Motor neuron (in vitro differentiated cells): ENCODE measurements around the gene PRKN. TPM values are rescaled to one million over a fixed set of nuclear protein-coding genes. Genes with fewer than 3 reads are reported as not detected.
"Not testable (repeated sequence)": the region's sequence is repeated elsewhere in the genome, so short reads cannot be mapped to it uniquely, and the experiment has no call there.

Experiments
- ATAC-seq, 8 experiments: fragments of 200-7000 bp; cut with Tn5 transposase; replicated peaks in 6 of 8; 2 replicates each; pipeline ENCODE4 v1.8.0; 2021; ENCODE audit warnings: mild to moderate bottlenecking in 8 of 8, moderate library complexity in 8 of 8
- H3K27ac ChIP-seq, 2 donors: fragments of 250-450 bp; sonication (Bioruptor Pico); 2 replicates each; pipeline ENCODE4 v1.9.0; 2021; ENCODE audit warnings: antibody characterized with exemption in 2 of 2, mild to moderate bottlenecking in 2 of 2, moderate library complexity in 1 of 2
- H3K4me1 ChIP-seq, 2 donors: fragments of 250-450 bp; sonication (Bioruptor Pico); replicated peaks in 1 of 2; 2 replicates each; pipeline ENCODE4 v1.6.1; 2021; ENCODE audit warnings: antibody characterized with exemption in 2 of 2, mild to moderate bottlenecking in 2 of 2, moderate library complexity in 1 of 2
- H3K4me3 ChIP-seq, 5 donors: fragments of 250-450 bp; sonication (Bioruptor Pico); 2 replicates each; pipeline ENCODE4 v1.9.0; 2021; ENCODE audit warnings: antibody characterized with exemption in 5 of 5, mild to moderate bottlenecking in 5 of 5, moderate library complexity in 4 of 5
- WGBS, 10 experiments: fragments of 450-650 bp; shearing (Covaris generic); methylation state at CpG; one replicate each; pipeline ENCODE4 v1.0.0; 2022; 5-methylcytosine and 5-hydroxymethylcytosine counted together
- in situ Hi-C, 9 experiments: fragments of 400-800 bp; cut with MboI; loops; one replicate each; pipeline ENCODE4 v1.15.0; 2021; ENCODE audit warnings: low sequenced_read_pairs in 9 of 9, low pct_unique_long_range_greater_than_20kb in 2 of 9; ENCODE audit not compliant: unreplicated experiment in 9 of 9
- total RNA-seq, 8 experiments: library from RNA; unstranded; fragments of 300-600 nt; gene quantifications; 2 replicates each; pipeline versions ENCODE4 v1.2.3 to v1.2.4, GENCODE V29; 2022

PRKN gene
- total RNA-seq, 8 experiments from 2014 or later = 0.71 to 8.1 (median 2.9) TPM

DNA sequence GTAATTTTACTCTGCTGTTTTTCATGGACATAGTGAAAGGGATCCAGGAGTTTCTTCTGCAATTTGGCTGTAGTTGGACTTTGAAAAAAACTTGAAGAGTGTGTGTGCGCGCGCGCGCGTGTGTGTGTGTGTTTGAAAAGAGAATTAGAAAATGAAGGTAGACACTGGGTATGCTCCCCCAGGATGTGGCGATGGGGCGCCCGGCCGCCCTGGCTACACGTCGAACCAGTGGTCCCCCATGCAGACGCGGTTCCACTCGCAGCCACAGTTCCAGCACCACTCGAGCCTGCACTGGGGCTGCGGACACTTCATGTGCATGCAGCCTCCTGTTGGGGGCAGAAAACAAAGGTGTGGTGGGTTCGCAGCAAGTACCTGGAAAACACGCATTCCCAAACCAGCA is 1377.7 kb downstream of the PRKN start:
- ATAC-seq = no peak
- no peak overlapping the region for H3K27ac ChIP-seq

GRCh38 chr6:161348628-161348994 is 1379.0 kb downstream of the PRKN start:
- ATAC-seq = no peak
- Histone ChIP-seq H3K4me1 (no peaks in the 10 kb centered on the region), H3K4me3 (no peak overlapping the region), H3K27ac (no peak overlapping the region)
- 70 to 100% (median 93%) methylated on average over 2 to 5 of the region's 5 CpGs; no CpG with 5 or more reads in 1 of the 10 experiments for WGBS, 10 experiments
- in situ Hi-C loops = no loop called here

More for the DNA sequence above, 1377.7 kb downstream of the PRKN start:
- WGBS, 10 experiments = 94 to 100% (median 95%) methylated on average over 1 to 18 of the region's 19 CpGs; no CpG with 5 or more reads in 2 of the 10 experiments
- Histone ChIP-seq H3K4me3 (no peak overlapping the region), H3K4me1 (no peaks in the 10 kb centered on the region)
- in situ Hi-C loops = loop anchor here (25.0 kb wide), 6 partner anchors 188 to 813 kb away; no protein-coding TSS in a partner anchor

- no peak for ATAC-seq
- no peak overlapping the region for H3K4me3 ChIP-seq
- WGBS, 10 experiments = 48 to 100% (median 80%) methylated on average over 2 to 6 of the region's 12 CpGs; no CpG with 5 or more reads in 3 of the 10 experiments
- no peak overlapping the region for H3K27ac ChIP-seq
- in situ Hi-C loops = no loop called here
- H3K4me1 ChIP-seq = no peaks in the 10 kb centered on the region
Measured at GRCh38 chr6:161347988-161348627, 1379.5 kb downstream of the PRKN start.

- H3K4me3 ChIP-seq = no peak overlapping the region
- H3K4me1 ChIP-seq = no peaks in the 10 kb centered on the region
- H3K27ac ChIP-seq = no peak overlapping the region
- WGBS, 10 experiments = 75 to 100% (median 100%) methylated on average over 1 to 2 of the region's 2 CpGs; no CpG with 5 or more reads in 2 of the 10 experiments
- in situ Hi-C loops = no loop called here
- ATAC-seq = no peak
Measured at GRCh38 chr6:161347125-161347524, 1380.4 kb downstream of the PRKN start.

DNA sequence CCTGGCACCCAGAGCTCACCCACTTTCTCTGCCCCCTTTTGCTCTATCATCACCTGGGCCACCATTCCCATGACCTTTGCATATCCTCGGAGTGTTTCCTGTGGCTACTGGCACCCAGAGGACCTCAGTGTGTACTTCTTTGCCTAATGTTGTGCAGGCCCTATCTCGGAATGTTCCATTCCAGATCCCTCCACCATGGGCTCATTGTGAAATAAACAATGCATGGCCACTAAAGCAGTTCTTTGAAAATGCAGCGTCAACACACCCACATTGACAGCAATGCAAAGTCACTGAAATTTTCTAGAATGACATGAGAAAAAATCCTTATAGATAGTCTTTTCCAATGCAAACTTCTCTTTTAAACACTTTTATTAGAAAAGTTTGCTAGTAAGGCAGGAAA is 1380.8 kb downstream of the PRKN start:
- no peak for ATAC-seq
- WGBS, 10 experiments = 35 to 100% (median 86%) methylated on average over 1 to 3 of the region's 3 CpGs; no CpG with 5 or more reads in 3 of the 10 experiments
- in situ Hi-C loops = no loop called here
- Histone ChIP-seq H3K4me3 (no peak overlapping the region), H3K4me1 (no peaks in the 10 kb centered on the region), H3K27ac (no peak overlapping the region)

- WGBS, 10 experiments = 20 to 92% (median 72%) methylated on average over 1 to 3 of the region's 3 CpGs; no CpG with 5 or more reads in 2 of the 10 experiments
- in situ Hi-C loops = no loop called here
- no peak overlapping the region for H3K27ac ChIP-seq
- no peaks in the 10 kb centered on the region for H3K4me1 ChIP-seq
- no peak overlapping the region for H3K4me3 ChIP-seq
- no peak for ATAC-seq
Measured at GRCh38 chr6:161344626-161345025, 1382.9 kb downstream of the PRKN start.

DNA sequence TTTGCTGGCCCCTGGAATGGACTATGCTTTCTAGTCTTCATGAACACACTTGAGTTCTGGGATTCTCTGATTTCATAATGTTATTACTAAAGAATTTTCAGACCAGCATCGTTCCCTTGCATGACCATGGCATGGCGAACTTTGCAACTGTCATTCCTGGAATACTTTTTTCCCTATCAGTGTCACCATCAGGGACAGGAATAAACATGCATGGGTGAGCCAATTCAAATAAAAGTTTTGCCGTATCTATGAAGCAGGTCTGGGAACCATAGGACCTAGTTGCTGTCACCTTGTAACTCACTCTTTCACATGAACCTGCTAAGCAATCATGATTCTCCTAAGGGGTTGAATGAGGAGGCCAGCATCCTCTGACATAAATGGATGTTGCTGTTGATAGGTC is 1385.5 kb downstream of the PRKN start:
- ATAC-seq = no peak
- H3K4me1 ChIP-seq = no peaks in the 10 kb centered on the region
- WGBS, 10 experiments = 20 to 100% (median 88%) methylated on average over 1 to 3 of the region's 3 CpGs; no CpG with 5 or more reads in 1 of the 10 experiments
- H3K27ac ChIP-seq = no peak overlapping the region
- in situ Hi-C loops = no loop called here
- no peak overlapping the region for H3K4me3 ChIP-seq

- WGBS, 10 experiments = 43 to 100% (median 84%) methylated on average over 1 to 4 of the region's 4 CpGs
- in situ Hi-C loops = no loop called here
- H3K4me1 ChIP-seq = no peaks in the 10 kb centered on the region
- no peak for ATAC-seq
- no peak overlapping the region for H3K4me3 ChIP-seq
- no peak overlapping the region for H3K27ac ChIP-seq
Measured at GRCh38 chr6:161341638-161342037, 1385.9 kb downstream of the PRKN start.

GRCh38 chr6:161338015-161338414 is 1389.6 kb downstream of the PRKN start:
- Histone ChIP-seq H3K27ac (no peak overlapping the region), H3K4me1 (no peaks in the 10 kb centered on the region), H3K4me3 (no peak overlapping the region)
- WGBS, 10 experiments = 19 to 90% (median 50%) methylated on average over 1 to 3 of the region's 3 CpGs; no CpG with 5 or more reads in 4 of the 10 experiments
- in situ Hi-C loops = no loop called here
- no peak for ATAC-seq

- in situ Hi-C loops = no loop called here
- 0 to 100% (median 100%) methylated on average over 1 of the region's 1 CpG; no CpG with 5 or more reads in 1 of the 10 experiments for WGBS, 10 experiments
- Histone ChIP-seq H3K27ac (no peak overlapping the region), H3K4me1 (no peaks in the 10 kb centered on the region), H3K4me3 (no peak overlapping the region)
- no peak for ATAC-seq
Measured at GRCh38 chr6:161336479-161336878, 1391.1 kb downstream of the PRKN start.

- H3K4me3 ChIP-seq = no peak overlapping the region
- in situ Hi-C loops = no loop called here
- no peaks in the 10 kb centered on the region for H3K4me1 ChIP-seq
- WGBS, 10 experiments = 44 to 83% (median 74%) methylated on average over 4 to 8 of the region's 8 CpGs
- H3K27ac ChIP-seq = no peak overlapping the region
- no peak for ATAC-seq
Measured at GRCh38 chr6:161333410-161333809, 1394.2 kb downstream of the PRKN start.

DNA sequence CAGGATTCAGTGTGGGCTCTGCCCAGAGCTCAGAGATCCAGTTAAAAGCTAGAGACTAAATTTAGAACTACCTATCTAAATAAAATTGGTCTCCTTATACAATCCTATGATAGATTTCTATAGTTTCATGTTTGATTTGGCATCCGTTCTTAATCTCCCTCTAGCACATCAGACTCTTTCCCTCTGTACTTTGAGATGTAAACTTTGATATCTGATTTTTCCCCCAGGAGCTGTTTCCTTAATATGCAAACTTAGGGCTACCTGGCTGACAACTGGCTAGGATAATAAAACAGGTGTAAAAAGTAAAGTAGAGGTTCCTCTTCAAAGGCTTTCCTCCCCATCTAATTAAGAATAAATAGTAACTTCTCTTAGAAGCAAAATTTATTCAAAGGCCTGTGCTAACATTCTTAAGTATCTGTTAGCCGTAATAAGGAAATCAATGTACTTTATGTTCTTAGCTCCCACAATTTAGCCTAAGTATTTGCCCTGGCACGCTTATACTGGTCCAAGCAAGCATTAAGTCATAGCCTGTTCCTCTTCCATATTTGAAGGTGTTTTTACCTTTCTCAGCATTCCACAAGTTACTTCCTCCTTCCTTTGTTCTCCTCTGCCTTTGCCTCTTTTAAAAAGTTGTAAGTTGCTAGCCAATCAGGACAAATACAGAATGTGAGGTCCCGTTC is 1396.0 kb downstream of the PRKN start:
- in situ Hi-C loops, H3K4me1 ChIP-seq, H3K4me3 ChIP-seq, ATAC-seq, H3K27ac ChIP-seq: not testable (repeated sequence)
- WGBS, 10 experiments = 38 to 100% (median 88%) methylated on average over 1 to 4 of the region's 4 CpGs; no CpG with 5 or more reads in 1 of the 10 experiments

DNA sequence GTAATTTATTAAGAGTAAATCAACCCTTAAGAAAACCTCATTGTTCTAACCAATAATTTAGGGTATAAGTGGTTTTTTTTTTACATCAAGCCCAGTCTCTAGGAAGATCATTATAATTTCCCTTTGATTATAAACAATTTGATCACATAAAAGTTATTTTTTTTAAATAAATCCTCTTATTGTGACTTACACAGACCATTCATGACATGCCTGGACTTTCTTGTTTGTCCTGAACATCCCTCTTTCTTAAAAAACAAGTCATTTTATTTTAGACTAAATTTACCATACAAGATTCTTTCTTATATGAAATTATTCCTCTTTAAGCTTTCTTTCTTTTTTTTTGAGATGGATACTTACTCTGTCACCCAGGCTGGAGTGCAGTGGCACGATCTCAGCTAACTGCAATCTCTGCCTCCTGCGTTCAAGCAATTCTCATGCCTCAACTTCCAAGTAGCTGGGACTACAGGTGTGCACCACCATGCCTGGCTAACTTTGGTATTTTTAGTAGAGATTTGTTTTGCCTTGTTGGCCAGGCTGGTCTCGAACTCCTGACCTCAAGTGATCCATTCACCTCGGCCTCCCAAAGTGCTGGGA is 1400.1 kb downstream of the PRKN start:
- H3K4me3 ChIP-seq = no peak overlapping the region
- no peak for ATAC-seq
- no peak overlapping the region for H3K27ac ChIP-seq
- no peaks in the 10 kb centered on the region for H3K4me1 ChIP-seq
- in situ Hi-C loops = no loop called here
- 46 to 100% (median 81%) methylated on average over 1 to 4 of the region's 4 CpGs; no CpG with 5 or more reads in 1 of the 10 experiments for WGBS, 10 experiments
